Adrenal gland (tissue), 5 donors: ENCODE results near the gene EFCAB12.

Source experiments
- CTCF ChIP-seq, 6 experiments: fragments of 450-650 bp in 4 of 6; fragments of 200-600 bp in 2 of 6; sonication (generic) in 1 of 6; IDR thresholded peaks; 1 replicate in 5 of 6; 2 replicates in 1 of 6; pipeline versions ENCODE4 v1.5.1 to v1.8.0; 2016 to 2021; ENCODE audit warnings: antibody characterized with exemption in 6 of 6, mild to moderate bottlenecking in 2 of 6, moderate library complexity in 1 of 6
- POLR2A ChIP-seq, 2 donors: fragments of 450-650 bp; IDR thresholded peaks; one replicate each; pipeline ENCODE4 v1.6.1; 2017; ENCODE audit warnings: antibody characterized with exemption in 2 of 2, mild to moderate bottlenecking in 2 of 2, moderate library complexity in 1 of 2
- donor health status: DM: no; HTN: no; CAD: no.

- TF ChIP-seq CTCF (IDR thresholded peaks at IDR 0.05) = no peak
- TF ChIP-seq POLR2A (IDR thresholded peaks at IDR 0.05) = no peak
These were observed 25.8 kb downstream of the EFCAB12 start for GRCh38 chr3:129402616-129403015.
